ENCODE data around the gene UBE2K. TPM values are rescaled to one million over a fixed set of nuclear protein-coding genes. Genes with fewer than 3 reads are reported as not detected.
A peak's percentile ranks its signal among the peaks of the same experiment; 100 is the strongest.

Gene UBE2K
- total and polyA plus RNA-seq, 2 of the 13 experiments (the other 11 are each of a cell fraction or from before 2014, with no cell fraction given): 36.2 to 81.0 TPM

GRCh38 chr4:39710098-39710896 lies 12.4 kb downstream of the UBE2K start:
- TF ChIP-seq ZNF770 (CRISPR knock-in tag; IDR thresholded peaks at IDR 0.05): peak; percentile 82
- TF ChIP-seq KAT2B (IDR thresholded peaks at IDR 0.05; ENCODE audit: borderline replicate concordance, low read depth, low read length): peak; percentile 44; the same call in 1 of the 2 replicates
- peak; percentile 69 for TF ChIP-seq ZNF121 (CRISPR knock-in tag; IDR thresholded peaks at IDR 0.05)
- no peak for TF ChIP-seq E2F1 (CRISPR knock-in tag; IDR thresholded peaks at IDR 0.05)
- Histone ChIP-seq H3K4me2 (ENCODE audit: low read depth, low read length) (no peak overlapping the region), H3K4me1 (ENCODE audit: insufficient read depth, low read length) (peaks cover 49% of the 10 kb centered on the region), H2AFZ (ENCODE audit: low read length) (no peak overlapping the region), H3K27ac (ENCODE audit: extremely low read length, insufficient read depth, low read length) (no peak overlapping the region), H3K9me3 (ENCODE audit: low read length) (no peaks in the 10 kb centered on the region), H3K9ac (ENCODE audit: insufficient read depth, low read depth, low read length) (no peak overlapping the region), H4K20me1 (ENCODE audit: insufficient read depth, low read length) (peaks cover 56% of the 10 kb centered on the region), H3K36me3 (replicated peaks in 1 of 2; ENCODE audit: control insufficient read depth in 1 of 2, insufficient read depth in 2 of 2, low read length in 2 of 2) (peaks cover 3 to 5% of the 10 kb centered on the region in 2 experiments; a peak in 3 of 5 replicates), H3K4me3 (replicated peaks in 1 of 3; ENCODE audit: insufficient read depth in 1 of 3, low read depth in 2 of 3, low read length in 3 of 3) (no peak overlapping the region), H3K27me3 (ENCODE audit: control insufficient read depth in 1 of 2, insufficient read depth in 2 of 2, low read length in 2 of 2) (no peaks in the 10 kb centered on the region), H3K79me2 (ENCODE audit: insufficient read depth, low read length) (peaks cover 87% of the 10 kb centered on the region)
- in situ Hi-C loops (cut with HindIII; ENCODE audit: extremely low pct_ligation_motif_present, low pct_unique_long_range_greater_than_20kb) (no loop called here), intact Hi-C loops (cut with micrococcal nuclease; ENCODE audit: unreplicated experiment) (no loop called here)
- 92% methylated on average over 3 of the region's 3 CpGs for WGBS (ENCODE audit: low lambda C conversion rate)
- ChIA-PET CTCF (ENCODE audit: low intra/inter-chr PET ratio, low total read pairs) (no interaction called here), POLR2A (interaction anchor here (1.2 kb wide), 1 partner anchor 13 kb away, joined by 8 read pairs; the partner anchor contains the start of gene UBE2K)
- ATAC-seq (no peak), FAIRE-seq (no peak), DNase-seq (ENCODE audit: low spot score) (no peak)
- no TSS peak for BruUV-seq (replicated peaks)

Data from HepG2 (cell line).